GM13976 (cell line): ENCODE data around the gene DCXR.

Experiments
- DNase-seq: peaks from one replicate; pipeline ENCODE4 v3.0.0; 2012; ENCODE audit warnings: low spot score
- in situ Hi-C: fragments of 300-500 bp; cut with MboI; formaldehyde crosslinking; loops from one replicate; pipeline ENCODE4 v1.12.0; 2022; ENCODE audit warnings: low sequenced_read_pairs, mixed read lengths, inconsistent platforms; ENCODE audit not compliant: unreplicated experiment
- TF ChIP-seq, protein P1 (sequence below): IDR thresholded peaks from 2 replicates; pipeline ENCODE4 v1.5.1; 2012; ENCODE audit warnings: borderline replicate concordance, mild to moderate bottlenecking; ENCODE audit not compliant: insufficient read depth; ENCODE audit errors: extremely low read depth, missing control alignments, control extremely low read depth

The DCXR gene

DNA sequence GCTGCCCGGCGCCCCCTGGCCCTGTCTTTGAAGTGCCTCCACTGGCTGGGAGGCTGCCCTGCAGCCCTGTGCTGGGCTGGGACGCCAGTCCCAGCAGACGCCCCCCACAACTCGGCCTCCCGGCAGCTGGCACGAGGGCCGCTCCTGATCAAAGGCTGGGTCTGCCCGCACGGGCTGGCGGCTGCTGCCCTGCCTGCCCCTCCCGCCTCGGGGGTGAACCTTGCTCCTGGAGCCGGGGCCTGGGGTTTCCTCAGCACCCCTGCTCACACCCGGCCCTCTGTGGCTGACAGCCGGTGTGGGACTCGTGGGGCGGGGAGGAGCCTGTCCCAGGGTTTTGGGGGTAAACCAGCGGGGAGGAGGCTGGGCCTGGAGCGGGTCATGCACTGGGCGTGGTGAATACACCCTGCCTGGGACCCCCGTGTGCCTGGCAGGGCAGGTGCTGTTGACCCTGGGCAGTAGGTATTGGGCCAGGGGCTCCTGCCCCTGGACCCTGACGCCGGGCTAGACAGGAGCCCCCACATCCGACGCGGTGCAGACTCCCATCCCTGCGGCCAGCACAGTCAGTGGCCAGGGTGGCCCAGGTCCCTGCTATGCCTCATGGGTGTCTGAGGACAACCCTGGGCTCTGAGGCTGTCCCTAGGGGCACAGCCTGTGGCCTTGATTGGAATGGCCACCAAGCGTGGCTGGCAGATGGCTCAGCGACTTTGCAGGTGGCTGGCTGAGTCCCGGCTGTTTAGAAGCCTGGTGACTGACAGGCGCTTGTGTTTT is 36.5 kb downstream of the DCXR start:
- TF ChIP-seq, protein P1, sequence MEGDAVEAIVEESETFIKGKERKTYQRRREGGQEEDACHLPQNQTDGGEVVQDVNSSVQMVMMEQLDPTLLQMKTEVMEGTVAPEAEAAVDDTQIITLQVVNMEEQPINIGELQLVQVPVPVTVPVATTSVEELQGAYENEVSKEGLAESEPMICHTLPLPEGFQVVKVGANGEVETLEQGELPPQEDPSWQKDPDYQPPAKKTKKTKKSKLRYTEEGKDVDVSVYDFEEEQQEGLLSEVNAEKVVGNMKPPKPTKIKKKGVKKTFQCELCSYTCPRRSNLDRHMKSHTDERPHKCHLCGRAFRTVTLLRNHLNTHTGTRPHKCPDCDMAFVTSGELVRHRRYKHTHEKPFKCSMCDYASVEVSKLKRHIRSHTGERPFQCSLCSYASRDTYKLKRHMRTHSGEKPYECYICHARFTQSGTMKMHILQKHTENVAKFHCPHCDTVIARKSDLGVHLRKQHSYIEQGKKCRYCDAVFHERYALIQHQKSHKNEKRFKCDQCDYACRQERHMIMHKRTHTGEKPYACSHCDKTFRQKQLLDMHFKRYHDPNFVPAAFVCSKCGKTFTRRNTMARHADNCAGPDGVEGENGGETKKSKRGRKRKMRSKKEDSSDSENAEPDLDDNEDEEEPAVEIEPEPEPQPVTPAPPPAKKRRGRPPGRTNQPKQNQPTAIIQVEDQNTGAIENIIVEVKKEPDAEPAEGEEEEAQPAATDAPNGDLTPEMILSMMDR = no peak
- in situ Hi-C loops = no loop called here
- DNase-seq = no peak

DNA sequence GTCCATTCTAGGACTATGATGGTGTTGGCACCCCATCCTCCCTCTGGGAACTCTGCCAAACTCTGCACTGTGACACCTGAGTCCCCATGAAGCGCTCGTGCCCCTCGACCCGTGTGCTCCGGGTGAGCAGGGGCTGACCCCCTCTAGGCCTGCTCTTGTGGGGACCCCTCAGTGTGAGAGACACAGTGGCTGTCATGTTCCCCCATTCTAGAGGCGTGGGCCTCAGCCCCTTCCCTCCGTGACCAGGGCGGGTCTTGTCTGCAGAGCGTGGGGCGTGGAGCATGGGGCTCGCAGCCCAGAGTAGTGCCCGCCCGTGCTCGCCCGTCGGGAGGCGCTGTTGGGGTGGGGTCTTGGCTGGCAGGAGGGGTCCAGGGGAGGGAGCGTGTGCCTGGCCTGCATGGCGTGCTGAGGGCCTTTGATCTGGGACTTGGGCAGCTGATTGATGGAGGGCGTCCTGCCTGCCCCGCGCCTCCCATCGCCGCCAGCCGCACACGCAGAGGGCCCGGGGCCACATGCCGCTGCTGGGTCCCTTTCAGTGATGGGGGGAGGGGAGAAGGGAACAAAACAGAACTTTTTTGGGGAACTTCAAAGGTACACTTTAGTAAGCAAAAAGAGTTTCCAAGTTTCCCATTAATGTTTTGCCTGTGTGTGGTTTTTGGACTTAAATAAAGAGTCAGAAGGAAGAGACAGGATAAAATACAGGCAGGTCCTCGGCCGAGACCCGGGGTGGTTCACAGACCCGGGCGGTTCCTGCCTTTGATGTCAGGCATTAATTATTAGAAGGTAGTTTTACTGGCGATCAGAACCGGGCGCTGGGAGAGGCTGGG is 37.3 kb downstream of the DCXR start:
- DNase-seq = no peak
- in situ Hi-C loops = no loop called here
- TF ChIP-seq, protein P1 = no peak

DNA sequence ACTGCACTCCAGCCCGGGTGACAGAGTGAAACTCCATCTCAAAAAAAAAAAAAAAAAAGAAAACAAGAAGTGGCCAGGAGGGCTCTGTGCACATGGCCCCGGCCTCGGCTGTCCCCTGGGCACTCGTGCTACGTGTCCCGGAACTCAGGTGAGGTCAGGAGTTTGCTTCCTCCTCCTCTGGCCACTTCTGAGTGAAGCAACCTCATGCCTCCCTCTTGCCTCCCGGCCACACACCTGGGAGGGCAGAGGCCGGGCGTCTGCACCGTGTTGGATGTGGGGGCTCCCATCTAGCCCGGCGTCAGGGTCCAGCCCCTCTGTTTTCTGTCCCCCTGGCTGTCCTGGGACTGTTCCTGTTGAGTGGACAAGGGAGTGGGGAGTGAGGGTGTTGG is 37.9 kb downstream of the DCXR start:
- DNase-seq = no peak
- TF ChIP-seq, protein P1 = no peak
- in situ Hi-C loops = no loop called here

DNA sequence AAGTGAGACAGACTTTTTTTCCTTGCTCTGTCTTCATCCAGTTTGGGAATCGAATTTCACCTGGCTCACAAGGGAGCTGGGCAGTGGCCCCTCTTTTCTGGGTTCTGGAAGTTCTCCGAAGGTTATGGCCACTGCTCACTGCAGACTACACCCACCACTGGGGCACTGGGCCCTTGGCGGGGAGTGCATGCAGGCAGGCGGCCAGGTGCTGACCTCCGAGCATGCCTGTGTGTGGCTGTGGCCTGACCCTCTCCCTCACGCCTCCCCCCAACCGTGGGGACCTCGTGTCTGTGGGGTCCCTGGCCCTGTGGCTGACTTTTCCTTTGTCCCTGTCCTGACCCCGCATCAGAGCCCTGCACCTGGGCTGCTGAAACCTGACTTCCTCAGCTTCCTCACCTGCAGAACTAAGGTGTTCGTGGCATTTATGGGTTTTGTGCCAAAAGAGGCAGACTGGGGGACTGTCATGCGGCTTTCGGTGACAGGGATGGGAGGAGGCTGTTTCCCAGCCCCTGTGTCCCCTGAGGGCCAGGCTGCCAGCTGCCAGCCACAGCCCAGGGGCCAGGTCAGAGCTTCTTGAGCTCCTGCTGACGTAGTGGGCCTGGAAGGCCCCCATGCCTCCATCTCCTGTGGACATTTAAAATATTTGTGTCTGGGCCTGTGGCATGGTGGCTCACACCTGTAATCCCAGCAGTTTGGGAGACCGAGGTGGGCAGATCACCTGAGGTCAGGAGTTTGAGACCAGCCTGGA is 38.6 kb downstream of the DCXR start:
- TF ChIP-seq, protein P1 = no peak
- in situ Hi-C loops = no loop called here
- no peak for DNase-seq

DNA sequence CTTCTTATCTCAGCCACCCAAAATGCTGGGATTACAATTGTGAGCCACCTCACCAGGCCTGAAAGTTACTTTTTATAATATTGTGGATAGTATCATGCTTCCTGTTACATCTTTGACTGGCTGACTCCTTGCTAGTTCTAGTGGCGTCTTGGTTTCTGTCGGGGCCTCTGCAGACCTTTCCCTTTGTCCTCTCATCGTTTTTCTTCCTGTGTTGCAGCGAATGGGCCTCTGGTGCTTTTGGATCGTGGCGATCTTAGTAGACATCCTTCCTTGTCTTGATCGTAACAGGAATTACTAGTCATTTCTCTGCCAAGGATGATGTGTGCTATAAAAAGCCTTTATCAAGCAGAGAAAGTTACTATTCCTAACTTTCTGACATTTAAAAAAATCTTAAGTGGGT is 39.3 kb downstream of the DCXR start:
- in situ Hi-C loops = no loop called here
- TF ChIP-seq, protein P1 = no peak

DNA sequence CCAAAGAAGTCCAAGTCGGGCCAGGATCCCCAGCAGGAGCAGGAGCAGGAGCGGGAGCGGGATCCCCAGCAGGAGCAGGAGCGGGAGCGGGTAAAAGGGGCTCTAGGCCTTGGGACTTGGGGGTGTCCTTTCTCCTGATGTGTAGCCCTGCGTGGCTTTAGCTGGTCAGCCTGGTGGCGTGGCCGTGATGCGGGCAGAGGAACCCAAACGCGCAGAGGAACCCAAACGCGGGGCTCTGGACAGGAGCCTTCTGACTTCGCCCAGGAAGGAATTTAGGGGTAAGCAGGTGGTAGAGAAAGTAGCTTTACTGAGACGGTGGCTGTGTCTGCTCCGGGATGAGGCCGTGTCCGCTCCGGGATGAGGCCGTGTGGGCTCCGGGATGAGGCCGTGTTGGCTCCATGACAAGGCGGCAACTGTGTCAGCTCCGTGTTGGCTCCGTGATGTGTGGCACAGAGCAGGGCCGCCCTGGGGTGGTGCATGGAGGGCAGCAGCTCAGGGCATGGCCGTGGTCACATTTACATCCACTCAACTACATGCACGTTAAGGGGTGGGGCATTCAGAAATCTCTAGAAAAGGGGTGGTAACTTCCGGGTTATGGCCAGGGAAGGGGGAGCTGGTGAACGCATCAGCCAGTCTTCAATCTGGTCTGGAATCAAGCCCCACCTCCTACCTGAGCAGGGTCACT is 40.6 kb downstream of the DCXR start:
- in situ Hi-C loops = no loop called here
- no peak for DNase-seq
- TF ChIP-seq, protein P1 = no peak

More for the DNA sequence above, 39.3 kb downstream of the DCXR start:
- DNase-seq = no peak
